ENCODE data around the gene ARL6IP5.

The ARL6IP5 gene

GRCh38 chr3:69097407-69098086, 12.8 kb downstream of the ARL6IP5 start:
- Histone ChIP-seq H3K27me3 (ENCODE audit: control insufficient read depth in 1 of 2, insufficient read depth in 1 of 2, low read length in 2 of 2) (no peaks in the 10 kb centered on the region), H2AK5ac (ENCODE audit: low read length, severe bottlenecking) (no peak overlapping the region), H3K4ac (ENCODE audit: low read depth in 1 of 2, low read length in 2 of 2) (no peak overlapping the region), H3K4me2 (ENCODE audit: low read length, poor library complexity, severe bottlenecking) (no peak overlapping the region), H3K9me3 (ENCODE audit: control insufficient read depth, low read length) (no peaks in the 10 kb centered on the region), H4K91ac (ENCODE audit: low read length) (no peak overlapping the region), H3K23ac (ENCODE audit: low read length in 2 of 2) (no peak overlapping the region), H2AFZ (ENCODE audit: low read depth, low read length) (no peak overlapping the region), H2BK15ac (ENCODE audit: low read depth, poor library complexity, severe bottlenecking) (no peak overlapping the region), H3K4me3 (ENCODE audit: insufficient read depth in 1 of 2, low read depth in 1 of 2, low read length in 2 of 2) (no peak overlapping the region), H2BK5ac (ENCODE audit: low read depth, low read length, poor library complexity, severe bottlenecking) (no peak overlapping the region), H3K27ac (ENCODE audit: low read length, poor library complexity, severe bottlenecking) (no peak overlapping the region), H2BK12ac (ENCODE audit: low read length in 2 of 2) (no peak overlapping the region), H3K4me1 (ENCODE audit: control insufficient read depth, insufficient read depth, low read depth, low read length) (peaks cover 6% of the 10 kb centered on the region), H3K14ac (ENCODE audit: low read length in 2 of 2) (no peak overlapping the region), H3K9ac (ENCODE audit: low read length) (no peak overlapping the region), H2BK120ac (ENCODE audit: low read depth, low read length) (no peak overlapping the region), H3K79me1 (replicated peaks; ENCODE audit: low read length, poor library complexity, severe bottlenecking) (peaks cover 12% of the 10 kb centered on the region), H3K36me3 (ENCODE audit: control insufficient read depth in 1 of 2, insufficient read depth in 2 of 2, low read depth in 1 of 2, low read length in 2 of 2) (peaks cover 11 to 50% of the 10 kb centered on the region in 2 experiments), H4K8ac (ENCODE audit: low read length) (no peak overlapping the region), H3K18ac (ENCODE audit: low read depth in 1 of 2, low read length in 2 of 2) (no peak overlapping the region)
- no peak for DNase-seq
- WGBS, result 96% methylated on average over 3 of the region's 9 CpGs

GRCh38 chr3:69099576-69099975, 14.8 kb downstream of the ARL6IP5 start:
- H2BK12ac ChIP-seq (ENCODE audit: low read length in 2 of 2), result no peak overlapping the region
- no peak overlapping the region for H2BK5ac ChIP-seq (ENCODE audit: low read depth, low read length, poor library complexity, severe bottlenecking)
- H3K9me3 ChIP-seq (ENCODE audit: control insufficient read depth, low read length), result no peaks in the 10 kb centered on the region
- H3K4me3 ChIP-seq (ENCODE audit: insufficient read depth in 1 of 2, low read depth in 1 of 2, low read length in 2 of 2), result no peak overlapping the region
- no peak overlapping the region for H4K91ac ChIP-seq (ENCODE audit: low read length)
- no peak overlapping the region for H2BK15ac ChIP-seq (ENCODE audit: low read depth, poor library complexity, severe bottlenecking)
- H2AK5ac ChIP-seq (ENCODE audit: low read length, severe bottlenecking), result no peak overlapping the region
- no peak overlapping the region for H3K23ac ChIP-seq (ENCODE audit: low read length in 2 of 2)
- H3K4me1 ChIP-seq (ENCODE audit: control insufficient read depth, insufficient read depth, low read depth, low read length), result no peaks in the 10 kb centered on the region
- H3K14ac ChIP-seq (ENCODE audit: low read length in 2 of 2), result no peak overlapping the region
- WGBS, result 94% methylated on average over 2 of the region's 4 CpGs
- no peak overlapping the region for H4K8ac ChIP-seq (ENCODE audit: low read length)
- no peak for DNase-seq
- H3K4me2 ChIP-seq (ENCODE audit: low read length, poor library complexity, severe bottlenecking), result no peak overlapping the region
- H3K27ac ChIP-seq (ENCODE audit: low read length, poor library complexity, severe bottlenecking), result no peak overlapping the region
- H3K36me3 ChIP-seq (ENCODE audit: control insufficient read depth in 1 of 2, insufficient read depth in 2 of 2, low read depth in 1 of 2, low read length in 2 of 2), result peaks cover 10 to 71% of the 10 kb centered on the region in 2 experiments
- H3K18ac ChIP-seq (ENCODE audit: low read depth in 1 of 2, low read length in 2 of 2), result no peak overlapping the region
- no peak overlapping the region for H3K4ac ChIP-seq (ENCODE audit: low read depth in 1 of 2, low read length in 2 of 2)
- H3K9ac ChIP-seq (ENCODE audit: low read length), result no peak overlapping the region
- H3K79me1 ChIP-seq (replicated peaks; ENCODE audit: low read length, poor library complexity, severe bottlenecking), result peaks cover 15% of the 10 kb centered on the region
- H2BK120ac ChIP-seq (ENCODE audit: low read depth, low read length), result no peak overlapping the region
- H3K27me3 ChIP-seq (ENCODE audit: control insufficient read depth in 1 of 2, insufficient read depth in 1 of 2, low read length in 2 of 2), result no peaks in the 10 kb centered on the region
- H2AFZ ChIP-seq (ENCODE audit: low read depth, low read length), result no peak overlapping the region

GRCh38 chr3:69102384-69102783, 17.6 kb downstream of the ARL6IP5 start:
- Histone ChIP-seq H2AFZ (ENCODE audit: low read depth, low read length) (no peak overlapping the region), H3K79me1 (replicated peaks; ENCODE audit: low read length, poor library complexity, severe bottlenecking) (peaks cover 15% of the 10 kb centered on the region), H3K4ac (ENCODE audit: low read depth in 1 of 2, low read length in 2 of 2) (no peak overlapping the region), H3K4me2 (ENCODE audit: low read length, poor library complexity, severe bottlenecking) (no peak overlapping the region), H3K9ac (ENCODE audit: low read length) (no peak overlapping the region), H3K27me3 (ENCODE audit: control insufficient read depth in 1 of 2, insufficient read depth in 1 of 2, low read length in 2 of 2) (no peaks in the 10 kb centered on the region), H3K36me3 (ENCODE audit: control insufficient read depth in 1 of 2, insufficient read depth in 2 of 2, low read depth in 1 of 2, low read length in 2 of 2) (peaks cover 11 to 73% of the 10 kb centered on the region in 2 experiments), H4K91ac (ENCODE audit: low read length) (no peak overlapping the region), H2BK12ac (ENCODE audit: low read length in 2 of 2) (no peak overlapping the region), H4K8ac (ENCODE audit: low read length) (no peak overlapping the region), H3K4me3 (ENCODE audit: insufficient read depth in 1 of 2, low read depth in 1 of 2, low read length in 2 of 2) (no peak overlapping the region), H2BK120ac (ENCODE audit: low read depth, low read length) (no peak overlapping the region), H3K18ac (ENCODE audit: low read depth in 1 of 2, low read length in 2 of 2) (no peak overlapping the region), H3K14ac (ENCODE audit: low read length in 2 of 2) (no peak overlapping the region), H3K4me1 (ENCODE audit: control insufficient read depth, insufficient read depth, low read depth, low read length) (no peaks in the 10 kb centered on the region), H2AK5ac (ENCODE audit: low read length, severe bottlenecking) (no peak overlapping the region), H2BK15ac (ENCODE audit: low read depth, poor library complexity, severe bottlenecking) (no peak overlapping the region), H2BK5ac (ENCODE audit: low read depth, low read length, poor library complexity, severe bottlenecking) (no peak overlapping the region), H3K9me3 (ENCODE audit: control insufficient read depth, low read length) (no peaks in the 10 kb centered on the region), H3K27ac (ENCODE audit: low read length, poor library complexity, severe bottlenecking) (no peak overlapping the region), H3K23ac (ENCODE audit: low read length in 2 of 2) (no peak overlapping the region)
- DNase-seq, result no peak
- WGBS, result 90% methylated on average over 4 of the region's 4 CpGs

GRCh38 chr3:69103123-69103522, 18.4 kb downstream of the ARL6IP5 start:
- Histone ChIP-seq H4K91ac (ENCODE audit: low read length) (no peak overlapping the region), H2BK12ac (ENCODE audit: low read length in 2 of 2) (no peak overlapping the region), H3K36me3 (ENCODE audit: control insufficient read depth in 1 of 2, insufficient read depth in 2 of 2, low read depth in 1 of 2, low read length in 2 of 2) (peaks cover 11 to 69% of the 10 kb centered on the region in 2 experiments), H3K27ac (ENCODE audit: low read length, poor library complexity, severe bottlenecking) (no peak overlapping the region), H3K79me1 (replicated peaks; ENCODE audit: low read length, poor library complexity, severe bottlenecking) (peaks cover 15% of the 10 kb centered on the region), H3K9ac (ENCODE audit: low read length) (no peak overlapping the region), H3K14ac (ENCODE audit: low read length in 2 of 2) (no peak overlapping the region), H3K4ac (ENCODE audit: low read depth in 1 of 2, low read length in 2 of 2) (no peak overlapping the region), H3K27me3 (ENCODE audit: control insufficient read depth in 1 of 2, insufficient read depth in 1 of 2, low read length in 2 of 2) (no peaks in the 10 kb centered on the region), H3K4me3 (ENCODE audit: insufficient read depth in 1 of 2, low read depth in 1 of 2, low read length in 2 of 2) (no peak overlapping the region), H2BK120ac (ENCODE audit: low read depth, low read length) (no peak overlapping the region), H2AFZ (ENCODE audit: low read depth, low read length) (no peak overlapping the region), H3K18ac (ENCODE audit: low read depth in 1 of 2, low read length in 2 of 2) (no peak overlapping the region), H4K8ac (ENCODE audit: low read length) (no peak overlapping the region), H3K23ac (ENCODE audit: low read length in 2 of 2) (no peak overlapping the region), H2BK5ac (ENCODE audit: low read depth, low read length, poor library complexity, severe bottlenecking) (no peak overlapping the region), H2AK5ac (ENCODE audit: low read length, severe bottlenecking) (no peak overlapping the region), H3K4me1 (ENCODE audit: control insufficient read depth, insufficient read depth, low read depth, low read length) (no peaks in the 10 kb centered on the region), H3K9me3 (ENCODE audit: control insufficient read depth, low read length) (no peaks in the 10 kb centered on the region), H3K4me2 (ENCODE audit: low read length, poor library complexity, severe bottlenecking) (no peak overlapping the region), H2BK15ac (ENCODE audit: low read depth, poor library complexity, severe bottlenecking) (no peak overlapping the region)
- no peak for DNase-seq
- 100% methylated on average over 1 of the region's 3 CpGs for WGBS
